ENCODE measurements around the gene AVP.

Gene AVP

GRCh38 chr20:3047486-3048419 lies 36.8 kb downstream of the AVP start:
- no peak for DNase-seq (ENCODE audit: low spot score)

DNA sequence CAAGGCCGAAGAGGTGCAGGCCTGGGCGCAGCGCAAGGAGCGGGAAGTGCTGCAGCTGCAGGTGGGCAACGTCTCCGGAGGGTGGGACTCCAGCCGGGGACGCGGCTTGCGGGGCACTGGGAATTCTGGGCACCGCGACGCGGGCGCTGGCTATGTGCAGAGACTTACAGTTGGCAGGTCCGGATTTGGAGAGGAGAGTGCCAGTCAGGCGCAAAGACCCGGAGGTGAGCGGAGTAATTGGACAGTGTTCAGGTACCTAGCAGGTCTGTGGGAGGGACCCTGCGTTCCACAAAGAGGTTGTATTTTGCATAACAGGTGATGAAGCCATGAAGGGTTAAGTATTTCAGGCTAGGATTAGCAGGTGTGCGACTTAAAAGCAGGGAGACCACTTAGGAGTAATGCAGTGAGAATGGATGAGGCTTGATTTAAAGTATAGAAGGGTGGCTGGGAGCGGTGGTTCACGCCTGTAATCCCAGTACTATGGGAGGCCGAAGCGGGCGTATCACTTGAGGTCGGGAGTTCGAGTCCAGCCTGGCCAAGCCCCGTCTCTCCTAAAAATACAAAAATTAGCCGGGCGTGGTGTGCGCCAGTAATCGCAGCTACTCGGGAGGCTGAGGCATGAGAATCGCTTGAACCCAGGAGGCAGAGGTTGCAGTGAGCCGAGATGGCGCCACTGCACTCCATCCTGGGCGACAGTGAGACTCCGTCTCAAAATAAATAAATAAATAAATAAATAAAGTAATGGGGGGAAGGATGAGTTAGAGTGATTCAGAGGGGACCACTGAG lies 37.7 kb downstream of the AVP start:
- DNase-seq (ENCODE audit: low spot score) = no peak

- peak; percentile 76 for DNase-seq (ENCODE audit: low spot score)
Observed at GRCh38 chr20:3045816-3046676, 38.5 kb downstream of the AVP start, which contains the start of gene MRPS26. Gene MRPS26 (plus strand): TSS chr20:3046052. CDS start chr20:3046069, 17 bp downstream.

GRCh38 chr20:3045042-3045815 lies 39.3 kb downstream of the AVP start:
- DNase-seq (ENCODE audit: low spot score) = peak; percentile 51

DNA sequence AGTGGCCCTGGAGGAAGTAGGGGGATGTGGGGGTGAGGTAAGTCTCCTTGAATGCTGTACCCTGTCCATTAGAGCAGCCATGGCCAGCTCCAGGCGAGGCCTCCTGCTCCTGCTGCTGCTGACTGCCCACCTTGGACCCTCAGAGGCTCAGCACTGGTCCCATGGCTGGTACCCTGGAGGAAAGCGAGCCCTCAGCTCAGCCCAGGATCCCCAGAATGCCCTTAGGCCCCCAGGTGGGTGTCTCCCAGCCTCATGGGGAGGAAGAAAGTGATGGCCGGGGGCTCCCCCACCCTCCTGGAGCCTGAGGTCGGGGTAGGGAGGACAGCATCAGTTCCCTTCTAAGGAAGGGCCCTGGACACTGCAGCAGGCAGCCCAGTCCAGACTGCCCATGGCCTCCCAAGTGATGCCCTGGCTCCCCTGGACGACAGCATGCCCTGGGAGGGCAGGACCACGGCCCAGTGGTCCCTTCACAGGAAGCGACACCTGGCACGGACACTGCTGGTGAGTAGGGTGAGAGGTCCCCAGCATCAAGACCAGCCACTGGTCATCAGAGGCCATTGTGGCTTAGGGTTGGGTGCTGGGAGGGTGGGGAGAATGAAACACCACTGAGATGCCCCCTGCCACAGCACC lies 40.1 kb downstream of the AVP start:
- DNase-seq (ENCODE audit: low spot score) = no peak

GRCh38 chr20:3043322-3043721 lies 41.2 kb downstream of the AVP start, which contains the start of gene GNRH2:
Gene GNRH2 (plus strand): TSS chr20:3043622. CDS start chr20:3044415, 793 bp downstream.
- no peak for DNase-seq (ENCODE audit: low spot score)

GRCh38 chr20:3042625-3043024 lies 41.9 kb downstream of the AVP start:
- no peak for DNase-seq (ENCODE audit: low spot score)

DNA sequence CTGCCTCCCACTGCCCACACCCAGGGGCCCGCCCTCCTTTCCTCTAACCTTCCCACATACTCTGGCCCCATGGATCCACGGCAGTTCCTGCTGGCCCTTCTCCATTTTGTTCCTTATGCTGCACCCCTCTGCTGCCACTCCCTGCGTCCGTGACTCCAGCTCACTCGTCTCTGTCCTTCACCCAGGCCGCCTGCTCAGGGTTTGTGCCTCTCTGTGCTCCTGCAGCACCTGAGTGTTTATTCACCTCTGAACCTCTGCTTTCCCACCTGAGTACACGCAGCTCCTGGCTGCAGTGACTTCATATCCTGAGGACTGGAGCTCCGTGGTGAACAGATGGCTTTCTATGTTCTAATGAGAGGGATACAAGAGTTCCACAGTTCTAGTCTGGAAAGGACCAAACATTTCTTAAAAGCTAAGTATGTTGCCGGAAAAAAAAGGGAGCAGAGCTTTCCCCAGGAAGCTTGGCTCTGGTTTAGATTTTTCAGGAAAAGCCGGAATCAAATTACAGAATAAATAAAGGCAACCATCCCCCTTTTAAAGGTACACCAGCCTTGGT lies 42.6 kb downstream of the AVP start:
- DNase-seq (ENCODE audit: low spot score) = no peak

GRCh38 chr20:3040086-3040485 lies 44.4 kb downstream of the AVP start:
- DNase-seq (ENCODE audit: low spot score) = no peak

DNA sequence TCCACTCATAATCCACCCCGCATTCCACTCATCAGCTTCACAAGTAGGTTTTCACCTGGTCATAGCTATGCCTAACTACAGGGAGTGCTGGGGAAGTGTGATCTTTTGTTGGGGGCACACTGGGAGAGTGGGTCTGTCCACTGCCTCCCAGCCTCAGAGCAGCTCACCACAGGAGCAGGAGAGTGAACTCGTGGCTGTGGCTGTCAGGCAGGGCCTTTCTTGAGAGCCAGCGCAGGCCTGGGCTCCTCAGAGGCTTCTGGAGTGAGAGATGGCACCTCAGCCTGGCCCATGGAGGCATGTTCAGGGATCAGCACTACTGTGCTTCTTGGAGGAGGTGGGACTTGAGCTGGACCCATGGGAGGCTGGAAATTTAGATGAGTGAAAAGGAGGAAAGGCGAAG lies 45.1 kb downstream of the AVP start:
- no peak for DNase-seq (ENCODE audit: low spot score)

- DNase-seq (ENCODE audit: low spot score) = no peak
Observed at GRCh38 chr20:3038454-3038853, 46.1 kb downstream of the AVP start.

DNA sequence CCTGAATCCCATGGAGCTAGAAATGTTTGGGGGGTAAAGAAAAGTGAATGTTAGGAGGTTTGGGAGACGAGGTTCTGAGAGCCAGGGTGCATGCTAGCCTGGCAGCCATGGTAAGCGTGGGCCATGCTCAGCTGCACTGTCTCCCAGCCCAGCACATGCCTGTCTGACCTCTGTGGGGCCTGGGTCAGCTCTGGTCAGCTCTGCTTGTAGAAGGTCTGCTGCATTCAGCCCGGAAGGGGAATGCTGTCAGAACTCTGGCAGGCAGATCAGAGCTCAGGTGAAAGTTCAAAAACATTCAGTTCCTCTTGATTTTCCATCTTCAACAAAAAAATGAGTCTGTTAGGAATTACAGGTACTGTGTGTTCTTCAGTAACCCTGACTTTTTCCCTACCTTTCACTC lies 46.9 kb downstream of the AVP start:
- DNase-seq (ENCODE audit: low spot score) = no peak

GRCh38 chr20:3032624-3033023 lies 51.9 kb downstream of the AVP start:
- DNase-seq (ENCODE audit: low spot score) = no peak

Measured in CD4-positive, alpha-beta T cell treated with Interleukin-15 for 4 hours (primary cell).